ENCODE data around the gene CRTC3.

- no peak for TF ChIP-seq CTCF (IDR thresholded peaks at IDR 0.05; ENCODE audit: insufficient read depth, low read depth, low read length)
- TF ChIP-seq EZH2 (IDR thresholded peaks at IDR 0.05; ENCODE audit: insufficient read depth, low read length), result no peak
These were observed 103.6 kb downstream of the CRTC3 start for GRCh38 chr15:90633360-90633759.
